GM12892 (cell line): ENCODE data around the gene MYB.

Source experiments
- POLR2A ChIP-seq: IDR thresholded peaks from 2 replicates; pipeline ENCODE4 v1.6.1; 2011; ENCODE audit warnings: low read depth, low read length, control low read depth
- POLR2AphosphoS5 ChIP-seq: IDR thresholded peaks from 2 replicates; pipeline ENCODE4 v1.6.1; 2011; ENCODE audit warnings: low read depth, low read length, control low read depth

DNA sequence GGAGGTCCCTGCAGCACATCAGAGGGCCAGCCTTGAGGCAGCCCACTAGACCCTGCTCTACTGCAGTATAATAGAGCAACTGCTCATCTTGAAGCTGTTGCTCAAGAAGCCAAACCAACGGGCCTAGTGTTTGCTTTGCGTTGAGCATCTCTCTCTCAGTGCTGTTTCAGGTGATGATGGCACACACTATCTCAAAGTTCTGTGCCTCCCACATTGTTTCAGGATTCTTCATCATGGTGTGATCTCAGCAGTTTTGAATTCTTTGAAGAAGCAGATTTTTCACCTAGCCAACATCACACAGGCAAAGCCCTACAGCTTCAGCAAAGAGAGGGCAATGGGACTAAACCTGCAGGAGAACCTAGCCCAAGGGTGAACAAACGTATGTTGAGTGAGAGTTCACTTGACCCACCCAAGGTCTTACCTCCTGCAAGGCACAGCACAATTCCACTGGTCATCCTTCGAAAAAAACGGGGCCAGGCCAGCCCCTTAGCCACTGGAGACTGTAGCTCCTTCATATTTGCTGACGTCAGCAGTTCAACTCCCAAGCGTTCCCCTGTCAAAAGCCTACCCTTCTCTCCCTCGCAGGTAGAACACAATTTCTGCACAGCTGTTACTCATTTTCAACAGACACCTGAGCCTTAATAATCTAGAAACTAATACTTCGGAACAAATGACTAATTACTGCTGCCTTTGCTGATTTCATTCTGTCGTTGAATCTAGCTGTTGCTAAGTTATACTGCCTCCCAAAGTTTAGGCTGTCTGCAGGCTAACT, 15.8 kb downstream of the MYB start:
- TF ChIP-seq POLR2A (no peak), POLR2AphosphoS5 (no peak)
